Brain microvascular endothelial cell (primary cell): ENCODE results near the gene CTRB1.

ENCODE experiments used
- DNase-seq: peaks from one replicate; pipeline ENCODE4 v3.0.0-alpha.2; 2020
- H3K27ac ChIP-seq: fragments of 250-450 bp; sonication (Bioruptor Pico); 2 replicates; pipeline ENCODE4 v1.5.1; 2020; ENCODE audit warnings: mild to moderate bottlenecking, moderate library complexity
- H3K27me3 ChIP-seq: fragments of 250-450 bp; sonication (Bioruptor Pico); replicated peaks from 2 replicates; pipeline ENCODE4 v1.5.1; 2020; ENCODE audit warnings: mild to moderate bottlenecking
- H3K36me3 ChIP-seq: fragments of 250-450 bp; sonication (Bioruptor Pico); replicated peaks from 2 replicates; pipeline ENCODE4 v1.5.1; 2020; ENCODE audit warnings: mild to moderate bottlenecking
- H3K4me3 ChIP-seq: 2 replicates; pipeline ENCODE4 v1.5.1; 2011; ENCODE audit warnings: low read depth, mild to moderate bottlenecking, control low read depth, low read length, moderate library complexity
- CTCF ChIP-seq: IDR thresholded peaks from 2 replicates; pipeline ENCODE4 v1.5.1; 2011; ENCODE audit warnings: low read depth, mild to moderate bottlenecking, moderate library complexity, low read length, control low read depth, inconsistent platforms; ENCODE audit errors: missing control alignments
- in situ Hi-C: cut with HindIII; loops from 2 replicates; pipeline ENCODE4 v1.10.0; 2017; ENCODE audit warnings: low sequenced_read_pairs, low pct_ligation_motif_present

The CTRB1 gene

GRCh38 chr16:75234856-75235696 is 16.3 kb downstream of the CTRB1 start:
- Histone ChIP-seq H3K27me3 (no peaks in the 10 kb centered on the region), H3K27ac (no peak overlapping the region), H3K4me3 (no peak overlapping the region), H3K36me3 (peaks cover 77% of the 10 kb centered on the region)
- DNase-seq: no peak
- in situ Hi-C loops: no loop called here
- no peak for TF ChIP-seq CTCF

- DNase-seq: no peak
- no peak for TF ChIP-seq CTCF
- Histone ChIP-seq H3K36me3 (peaks cover 75% of the 10 kb centered on the region), H3K27ac (no peak overlapping the region), H3K27me3 (no peaks in the 10 kb centered on the region), H3K4me3 (no peak overlapping the region)
- in situ Hi-C loops: no loop called here
These were observed 17.0 kb downstream of the CTRB1 start for GRCh38 chr16:75235721-75236193.

GRCh38 chr16:75236232-75236631 is 17.4 kb downstream of the CTRB1 start:
- Histone ChIP-seq H3K27ac (no peak overlapping the region), H3K4me3 (no peak overlapping the region), H3K36me3 (peaks cover 74% of the 10 kb centered on the region), H3K27me3 (no peaks in the 10 kb centered on the region)
- no peak for TF ChIP-seq CTCF
- in situ Hi-C loops: no loop called here
- no peak for DNase-seq

- peaks cover 75% of the 10 kb centered on the region for H3K36me3 ChIP-seq
- H3K27me3 ChIP-seq: no peaks in the 10 kb centered on the region
- no peak for TF ChIP-seq CTCF
- no peak overlapping the region for H3K4me3 ChIP-seq
- no peak for DNase-seq
- no peak overlapping the region for H3K27ac ChIP-seq
- in situ Hi-C loops: no loop called here
These were observed 18.1 kb downstream of the CTRB1 start for GRCh38 chr16:75236736-75237397.

GRCh38 chr16:75237398-75238131 is 18.8 kb downstream of the CTRB1 start:
- peaks cover 73% of the 10 kb centered on the region for H3K36me3 ChIP-seq
- no peak overlapping the region for H3K4me3 ChIP-seq
- peak overlapping the region; percentile 93 for H3K27ac ChIP-seq
- H3K27me3 ChIP-seq: no peaks in the 10 kb centered on the region
- in situ Hi-C loops: no loop called here
- no peak for TF ChIP-seq CTCF
- DNase-seq: no peak
